Measurements from ENCODE around the gene UVSSA.
"Not testable (repeated sequence)": the region's sequence is repeated elsewhere in the genome, so short reads cannot be mapped to it uniquely, and the experiment has no call there.

The UVSSA gene

DNA sequence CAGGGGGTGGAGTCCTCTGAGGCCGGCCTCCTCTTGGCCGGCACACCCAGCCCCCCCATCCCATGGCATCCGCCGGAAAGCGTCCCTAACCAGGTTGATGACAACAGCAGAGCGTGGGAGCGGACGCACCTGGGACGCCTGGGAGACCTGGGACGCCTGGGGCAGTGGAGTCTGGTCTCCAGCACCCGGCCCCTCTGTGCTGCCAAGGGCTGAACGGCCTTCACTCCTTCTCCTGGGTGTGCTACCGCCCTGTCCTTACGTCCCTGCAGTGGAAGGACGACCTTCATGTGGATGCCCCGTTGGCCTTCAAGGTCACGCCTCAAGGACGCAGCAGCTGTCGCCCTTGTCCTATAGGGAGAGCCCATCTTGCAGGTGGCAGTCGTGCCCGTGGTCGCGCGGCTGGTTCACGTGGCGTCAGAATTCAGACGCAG, 32.4 kb downstream of the UVSSA start:
- DNase-seq, result no peak

GRCh38 chr4:1379801-1380331, 32.9 kb downstream of the UVSSA start:
- DNase-seq, result no peak

GRCh38 chr4:1380368-1381151, 33.6 kb downstream of the UVSSA start:
- DNase-seq, result no peak

DNA sequence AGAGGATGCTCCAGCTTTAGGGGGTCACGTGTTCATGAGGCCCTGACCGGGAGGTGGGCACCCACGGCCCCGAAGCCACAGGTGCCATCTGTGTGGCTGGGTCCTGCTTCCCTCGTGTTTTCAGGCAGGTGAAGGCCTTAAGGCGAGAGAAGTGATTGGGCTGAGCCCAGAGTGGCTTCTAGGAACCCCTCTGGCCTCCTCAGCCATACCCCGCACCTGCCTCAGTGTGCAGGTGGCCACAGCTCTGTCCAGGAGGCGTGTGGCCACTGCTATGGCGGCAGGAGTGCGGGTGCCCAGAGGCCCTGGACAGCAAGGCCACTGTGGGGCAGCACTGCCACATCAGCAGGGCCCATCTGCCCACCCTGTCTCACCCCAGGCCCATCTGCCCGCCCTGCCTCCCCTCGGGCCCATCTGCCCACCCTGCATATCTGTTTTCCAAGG, 34.2 kb downstream of the UVSSA start:
- DNase-seq, result no peak

GRCh38 chr4:1381944-1382541, 35.0 kb downstream of the UVSSA start:
- DNase-seq, result no peak

DNA sequence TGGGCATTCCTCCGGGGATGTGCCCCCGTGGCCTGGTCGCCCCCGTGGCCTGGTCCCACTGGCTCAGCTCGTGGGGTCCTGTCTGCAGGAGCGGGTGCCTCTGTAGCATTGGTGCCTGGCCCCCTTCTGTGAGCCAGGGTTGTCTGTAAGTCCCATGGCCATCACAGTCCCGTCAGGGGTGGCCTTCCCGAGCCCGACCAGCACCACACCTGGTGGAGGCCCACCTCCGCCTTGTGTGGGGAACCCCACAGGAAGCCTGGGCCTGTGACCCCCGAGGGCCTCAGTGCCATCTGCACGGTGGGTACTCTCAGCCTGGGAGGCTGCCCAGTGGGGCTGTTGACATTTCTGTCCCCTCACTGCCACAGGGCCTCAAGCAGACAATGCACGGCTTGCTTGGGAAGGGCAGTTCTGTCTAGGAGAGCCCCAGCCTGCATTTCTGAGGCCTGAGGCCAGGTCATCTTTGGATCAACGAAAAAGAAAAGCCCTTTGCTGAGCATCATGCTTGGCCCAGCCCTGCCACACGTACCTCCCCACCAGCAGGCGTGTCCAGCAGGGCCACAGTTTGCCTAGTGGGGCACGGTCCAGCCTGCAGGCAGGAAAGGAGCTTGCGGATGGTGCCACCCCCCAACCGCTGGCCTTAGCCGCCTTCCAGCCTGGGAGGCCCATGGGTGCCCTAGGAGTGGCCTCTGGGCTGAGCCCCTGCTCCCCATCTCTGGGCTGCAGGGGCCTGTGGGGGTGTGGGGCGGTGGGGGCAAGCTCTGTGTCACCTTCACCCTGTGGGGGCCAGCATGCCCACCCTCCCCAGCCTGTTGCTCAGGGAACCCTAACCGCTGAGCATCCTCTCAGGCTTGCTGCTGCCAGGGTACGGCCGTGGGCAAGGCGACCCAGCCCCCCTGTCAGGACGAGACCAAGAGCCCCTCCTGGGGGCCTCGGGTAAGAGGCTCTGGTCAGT, 36.0 kb downstream of the UVSSA start:
- no peak for DNase-seq

DNA sequence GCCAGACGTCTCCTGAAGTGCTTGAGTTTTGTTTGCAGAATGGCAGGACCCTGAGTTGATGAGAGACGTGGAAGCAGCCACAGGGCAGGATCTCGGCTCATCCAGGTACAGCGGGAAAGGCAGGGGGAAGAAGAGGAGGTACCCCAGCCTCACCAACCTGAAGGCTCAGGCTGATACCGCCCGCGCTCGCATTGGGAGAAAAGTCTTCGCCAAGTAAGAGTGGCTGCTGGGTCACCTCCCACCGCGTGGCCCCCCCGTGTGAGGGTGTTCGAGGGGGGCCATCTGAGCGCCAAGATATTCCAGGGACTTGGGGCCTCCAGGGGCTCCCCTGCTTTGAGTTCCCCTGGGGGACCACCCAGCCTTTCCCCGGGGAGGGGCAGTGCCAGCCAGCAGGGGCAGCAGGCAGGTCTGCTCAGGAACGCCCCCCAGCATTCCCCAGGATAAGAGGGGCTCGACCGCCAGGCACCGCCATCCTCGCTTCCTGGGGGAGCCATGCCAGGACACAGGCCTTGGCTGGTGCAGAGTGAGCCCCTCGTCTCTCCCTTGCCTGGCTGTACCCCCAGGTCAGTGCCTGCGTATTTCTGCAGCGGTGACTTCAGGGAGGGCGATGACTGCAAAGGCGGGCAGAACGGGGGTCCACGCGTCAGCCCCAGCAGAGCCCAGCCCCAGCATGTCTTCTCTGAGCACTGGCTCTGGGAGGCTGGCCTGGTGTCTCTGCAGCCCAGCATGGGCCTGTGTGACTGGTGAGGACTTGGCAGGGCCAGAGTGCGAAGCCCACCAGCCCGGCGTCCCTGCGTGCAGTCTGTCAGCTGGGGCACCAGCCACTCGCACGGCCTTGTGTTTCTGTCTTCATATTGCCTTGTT, 37.0 kb downstream of the UVSSA start:
- DNase-seq, result no peak

GRCh38 chr4:1384675-1385372, 37.8 kb downstream of the UVSSA start:
- no peak for DNase-seq

- DNase-seq, result no peak
Observed at GRCh38 chr4:1385373-1386340, 38.6 kb downstream of the UVSSA start.

DNA sequence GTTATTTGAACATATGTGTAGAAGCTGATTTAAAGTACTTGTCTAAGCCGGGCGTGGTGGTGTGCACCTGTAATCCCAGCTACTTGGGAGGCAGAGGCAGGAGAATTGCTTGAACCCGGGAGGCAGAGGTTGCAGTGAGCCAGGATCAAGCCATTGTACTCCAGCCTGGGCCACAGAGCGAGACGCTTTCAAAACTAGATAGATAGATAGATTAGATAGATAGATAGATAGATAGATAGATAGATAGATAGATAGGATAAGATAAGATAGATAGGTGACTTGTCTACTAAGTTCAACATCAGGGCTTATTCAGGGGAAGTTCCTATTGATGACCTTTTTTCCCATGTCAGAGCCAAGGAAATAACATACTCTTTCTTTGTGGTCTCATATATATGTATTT, 46.4 kb downstream of the UVSSA start:
- DNase-seq, result not testable (repeated sequence)

DNA sequence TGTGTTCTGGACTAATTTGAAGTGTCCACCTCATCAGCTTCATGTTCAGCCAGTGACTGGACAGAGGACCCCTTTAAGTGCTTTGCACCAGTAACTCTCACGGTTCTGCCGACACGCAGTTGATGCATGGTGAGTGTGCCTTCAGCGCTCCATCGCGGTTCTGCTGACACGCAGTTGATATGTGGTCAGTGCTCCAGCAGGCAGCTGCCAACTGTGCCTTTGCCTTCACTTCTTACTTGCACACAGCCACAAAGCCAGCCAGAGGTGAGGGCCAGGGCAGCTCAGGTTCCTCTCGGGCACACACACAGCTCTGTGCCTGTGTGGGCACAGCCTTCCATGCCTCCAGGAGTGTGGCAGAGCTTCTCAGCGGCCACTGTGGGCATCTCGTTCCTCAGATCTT, 46.9 kb downstream of the UVSSA start:
- no peak for DNase-seq

DNA sequence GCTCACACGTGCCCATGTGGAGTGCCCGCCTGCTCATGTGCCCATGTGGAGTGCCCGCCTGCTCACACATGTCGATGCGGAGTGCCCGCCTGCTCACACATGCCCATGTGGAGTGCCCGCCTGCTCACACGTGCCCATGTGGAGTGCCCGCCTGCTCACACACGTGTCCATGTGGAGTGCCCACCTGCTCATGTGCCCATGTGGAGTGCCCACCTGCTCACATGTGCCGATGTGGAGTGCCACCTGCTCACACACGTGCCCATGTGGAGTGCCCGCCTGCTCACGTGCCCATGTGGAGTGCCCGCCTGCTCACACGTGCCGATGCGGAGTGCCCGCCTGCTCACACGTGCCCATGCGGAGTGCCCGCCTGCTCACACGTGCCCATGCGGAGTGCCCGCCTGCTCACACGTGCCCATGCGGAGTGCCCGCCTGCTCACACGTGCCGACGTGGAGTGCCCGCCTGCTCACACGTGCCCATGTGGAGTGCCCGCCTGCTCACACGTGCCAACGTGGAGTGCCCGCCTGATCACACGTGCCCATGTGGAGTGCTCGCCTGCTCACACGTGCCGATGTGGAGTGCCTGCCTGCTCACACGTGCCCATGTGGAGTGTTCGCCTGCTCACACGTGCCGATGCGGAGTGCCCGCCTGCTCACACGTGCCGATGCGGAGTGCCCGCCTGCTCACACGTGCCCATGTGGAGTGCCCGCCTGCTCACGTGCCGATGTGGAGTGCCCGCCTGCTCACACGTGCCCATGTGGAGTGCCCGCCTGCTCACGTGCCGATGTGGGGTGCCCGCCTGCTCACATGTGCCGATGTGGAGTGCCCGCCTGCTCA, 47.8 kb downstream of the UVSSA start:
- not testable (repeated sequence) for DNase-seq

GRCh38 chr4:1395389-1395820, 48.4 kb downstream of the UVSSA start:
- DNase-seq, result not testable (repeated sequence)

DNA sequence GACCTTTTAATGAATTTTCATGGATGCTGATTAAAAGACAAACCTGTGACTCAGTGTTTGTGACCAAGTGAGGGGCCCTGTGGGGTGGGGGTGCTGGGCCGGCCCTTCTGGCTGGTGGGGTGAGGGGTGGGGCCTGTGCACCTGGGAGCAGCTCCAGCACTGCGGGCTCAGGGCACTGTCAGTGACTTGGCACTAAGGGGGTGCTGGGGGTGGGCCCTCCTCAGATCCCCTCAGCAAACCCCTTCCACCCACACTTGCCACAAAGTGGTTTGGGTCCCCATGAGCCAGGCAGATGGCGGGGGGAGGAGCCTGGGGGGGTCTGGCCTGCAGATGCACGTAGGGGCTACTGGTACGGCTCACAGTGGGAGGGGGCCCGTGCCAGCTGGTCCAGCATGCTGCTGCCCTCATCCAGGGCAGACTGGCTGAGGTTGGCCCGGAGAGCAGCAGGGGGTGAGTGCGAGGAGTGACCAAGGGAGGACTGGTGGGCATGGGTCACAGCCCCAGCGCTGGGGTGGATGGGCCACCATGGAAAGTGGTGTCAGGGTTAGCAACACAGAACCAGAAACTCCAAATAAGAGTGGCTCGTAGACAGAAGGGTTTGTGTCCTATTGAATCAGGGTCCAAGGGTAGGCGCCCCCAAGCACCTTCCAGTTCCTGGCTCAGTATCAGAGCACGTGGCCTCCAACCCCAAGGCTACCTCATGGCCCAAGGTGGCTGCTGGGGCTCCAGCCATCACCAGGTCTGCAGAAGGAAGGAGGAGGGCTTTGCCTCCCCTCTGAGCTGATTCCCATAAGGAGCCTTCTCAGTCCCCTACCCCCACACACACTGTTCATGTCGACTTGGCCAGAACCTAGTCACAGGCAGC, 49.2 kb downstream of the UVSSA start:
- no peak for DNase-seq

DNA sequence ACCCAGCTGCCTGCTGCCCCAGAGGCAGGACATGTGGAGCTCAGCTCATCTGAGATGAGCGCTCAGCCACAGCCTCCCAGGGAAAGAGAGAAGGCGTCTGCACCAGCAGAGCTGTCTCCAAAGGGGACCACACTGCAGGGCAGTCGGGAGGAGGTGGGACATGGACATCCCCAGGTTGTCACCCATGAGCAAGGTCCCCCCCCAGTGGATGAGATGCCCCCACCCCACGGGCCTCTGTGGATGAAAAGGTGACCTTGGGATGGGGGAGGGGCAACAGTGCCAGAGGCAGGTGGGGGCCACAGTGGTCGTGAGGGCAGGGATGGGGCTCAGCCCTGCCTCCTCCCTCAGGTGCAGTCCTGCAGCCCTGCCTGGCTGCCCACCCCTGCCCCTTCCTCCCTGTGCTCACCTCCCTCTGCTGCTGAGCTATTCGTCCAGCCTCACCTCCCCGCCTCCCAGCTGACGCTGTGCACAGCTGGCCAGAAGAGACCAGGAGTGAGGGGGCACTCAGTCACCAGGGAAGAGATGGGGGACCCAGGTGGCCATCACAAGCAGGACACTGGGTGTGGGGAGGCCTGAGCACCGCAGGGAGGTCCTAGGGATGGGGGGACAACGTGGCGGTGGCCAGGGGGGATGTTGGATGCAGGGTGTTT, 49.9 kb downstream of the UVSSA start:
- DNase-seq, result no peak

DNA sequence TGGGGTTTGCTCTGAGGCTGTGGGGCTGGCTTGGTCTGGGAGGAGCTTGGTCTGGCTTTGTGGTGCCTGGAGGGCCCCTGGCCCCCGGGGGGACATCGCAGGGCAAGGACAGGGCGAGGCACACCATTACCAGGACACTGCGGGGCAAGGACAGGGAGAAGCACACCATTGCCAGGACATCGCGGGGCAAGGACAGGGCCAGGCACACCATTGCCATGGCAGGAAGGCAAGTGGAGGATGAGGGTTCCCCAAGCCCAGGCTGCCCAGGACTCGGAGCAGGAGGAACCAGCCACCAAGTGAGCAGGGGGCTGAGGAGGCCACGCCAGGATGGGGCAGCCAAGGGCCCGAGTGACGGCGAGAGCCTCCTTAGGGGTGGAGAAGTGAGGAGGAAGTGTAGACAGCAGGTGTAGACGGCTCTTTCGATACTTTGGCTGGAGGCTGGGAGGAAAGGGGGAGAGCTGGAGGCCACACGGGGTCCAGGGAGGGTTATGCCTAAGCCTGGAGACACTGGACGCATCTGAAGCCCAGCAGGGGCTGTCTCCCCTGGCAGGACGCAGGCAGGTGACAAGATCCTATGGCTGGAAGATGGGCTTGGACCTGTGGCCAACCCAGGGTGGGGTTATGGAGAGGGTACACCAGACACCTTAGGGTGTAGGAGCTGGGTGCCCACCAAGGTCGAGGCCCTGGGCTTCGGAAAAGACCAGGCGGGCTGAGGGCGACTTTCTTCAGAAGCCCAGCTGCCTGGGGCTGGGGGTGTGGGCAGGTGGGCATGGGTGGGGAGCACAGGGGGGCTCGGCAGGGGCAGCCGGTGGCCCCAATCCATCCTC, 51.9 kb downstream of the UVSSA start:
- no peak for DNase-seq

All from HCEC 1CT (cell line).